GM12892 (cell line): Measurements from ENCODE around the gene MTMR8.

Experiments
- POLR2A ChIP-seq: IDR thresholded peaks from 2 replicates; pipeline ENCODE4 v1.6.1; 2011; ENCODE audit warnings: low read depth, low read length, control low read depth
- POLR2AphosphoS5 ChIP-seq: IDR thresholded peaks from 2 replicates; pipeline ENCODE4 v1.6.1; 2011; ENCODE audit warnings: low read depth, low read length, control low read depth
- TAF1 ChIP-seq: IDR thresholded peaks from 2 replicates; pipeline ENCODE4 v1.6.1; 2011; ENCODE audit warnings: low read depth, mild to moderate bottlenecking, control low read depth, low read length, borderline replicate concordance

DNA sequence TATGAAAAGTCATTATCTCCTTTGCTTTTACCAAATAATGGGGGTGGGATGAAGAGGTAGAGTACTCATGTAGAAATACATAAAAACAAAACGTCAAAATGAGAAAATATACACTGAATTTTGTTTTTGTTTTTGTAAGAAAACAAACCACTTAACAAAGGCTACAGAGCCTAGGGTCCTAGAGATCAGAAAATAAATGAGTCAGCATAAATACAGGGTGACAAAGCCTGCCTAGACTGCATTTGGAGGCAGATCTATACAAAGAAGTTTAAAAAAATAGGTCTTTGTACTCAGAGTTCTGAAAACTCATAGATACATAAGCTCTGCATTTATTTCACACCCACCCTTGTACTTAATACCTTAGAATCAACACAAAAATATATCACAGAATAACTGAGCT, 52.4 kb downstream of the MTMR8 start:
- TF ChIP-seq TAF1 (no peak), POLR2A (no peak), POLR2AphosphoS5 (no peak)
